Erythroblast (primary cell): ENCODE measurements around the gene ADRB1.

Source experiments
- DNase-seq, 2 experiments: peaks; one replicate each; lab custom pipeline; 2025; lab: John Stamatoyannopoulos, UW
- GATA1 ChIP-seq: IDR thresholded peaks from 2 replicates; pipeline ENCODE4 v1.6.1; 2011; ENCODE audit warnings: low read depth, mild to moderate bottlenecking, control low read depth, low read length, moderate library complexity
- POLR2A ChIP-seq: IDR thresholded peaks from 2 replicates; pipeline ENCODE4 v1.6.1; 2011; ENCODE audit warnings: mild to moderate bottlenecking, low read length

Gene ADRB1

DNA sequence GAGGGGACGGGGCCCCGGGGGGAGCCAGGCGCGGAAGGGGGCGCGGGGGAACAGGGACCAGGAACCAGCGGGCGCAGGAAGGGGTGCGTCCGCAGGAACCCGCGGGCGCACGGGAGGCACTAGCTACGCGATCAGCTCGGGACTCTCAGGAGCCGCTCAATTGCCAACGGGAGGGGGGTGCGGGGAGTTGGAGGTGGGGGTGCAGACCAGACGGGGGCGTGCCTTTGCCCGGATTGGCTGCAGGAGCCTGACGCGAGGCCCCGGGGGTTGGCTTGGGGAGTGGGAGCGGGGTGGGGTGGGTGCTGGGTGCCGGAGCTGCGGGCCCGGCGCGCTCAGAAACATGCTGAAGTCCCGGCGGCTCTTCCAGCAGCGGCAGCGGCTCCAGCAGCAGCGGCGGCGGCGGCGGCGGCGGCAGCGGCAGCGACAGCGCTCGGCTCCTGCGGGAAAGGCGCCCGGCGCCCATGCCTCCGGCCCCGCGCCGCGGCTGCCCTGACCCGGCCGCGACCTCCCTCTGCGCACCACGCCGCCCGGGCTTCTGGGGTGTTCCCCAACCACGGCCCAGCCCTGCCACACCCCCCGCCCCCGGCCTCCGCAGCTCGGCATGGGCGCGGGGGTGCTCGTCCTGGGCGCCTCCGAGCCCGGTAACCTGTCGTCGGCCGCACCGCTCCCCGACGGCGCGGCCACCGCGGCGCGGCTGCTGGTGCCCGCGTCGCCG lies at the start of gene ADRB1:
ADRB1 (plus strand) TSS at position 335 of the 715 bp plus-strand sequence; CDS start at position 602, 267 bp downstream.
- peak in 1 of 2 experiments; percentile 9 for DNase-seq
- no peak for TF ChIP-seq GATA1
- no peak for TF ChIP-seq POLR2A

DNA sequence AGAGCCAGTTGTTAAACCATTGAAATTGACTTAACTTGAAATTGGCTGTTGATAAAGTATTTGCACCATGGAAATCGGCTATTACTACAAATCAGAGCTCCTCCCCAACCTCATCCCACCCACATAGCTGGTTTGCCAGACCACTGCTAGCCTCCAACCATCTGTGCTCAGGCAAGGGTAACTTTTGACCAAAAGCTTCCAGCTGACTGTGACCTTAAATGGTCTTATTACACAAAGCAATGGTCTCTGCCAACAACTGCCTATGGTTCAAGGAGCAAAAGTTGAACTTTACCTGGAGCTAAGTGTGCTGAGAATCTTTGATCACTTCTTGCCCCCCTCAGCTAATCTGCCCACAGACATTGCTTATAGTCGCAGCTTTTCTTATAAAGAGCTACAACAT lies 48.5 kb upstream of the ADRB1 start:
- TF ChIP-seq POLR2A: no peak
- no peak for TF ChIP-seq GATA1
- no peak for DNase-seq

DNA sequence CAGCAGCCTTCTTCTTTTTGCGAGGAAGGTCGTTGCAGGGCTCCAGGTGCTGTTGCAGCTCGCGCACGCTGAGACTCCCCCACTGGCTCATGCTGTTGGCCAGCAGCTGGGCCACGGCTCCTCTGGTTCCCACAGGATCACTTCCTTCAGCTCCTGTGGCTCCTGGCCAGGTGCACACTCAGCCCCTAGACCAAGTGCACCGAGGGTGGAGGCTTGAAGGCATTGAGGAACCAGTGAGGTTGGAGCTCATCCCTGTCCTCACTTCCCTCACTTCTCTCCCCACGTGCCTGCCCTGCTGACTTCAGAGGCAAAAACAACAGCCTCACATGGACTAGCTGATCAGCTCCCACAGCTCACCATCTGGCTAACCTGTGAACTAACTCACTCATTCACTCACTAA lies 46.2 kb upstream of the ADRB1 start:
- TF ChIP-seq POLR2A (no peak), GATA1 (no peak)

DNA sequence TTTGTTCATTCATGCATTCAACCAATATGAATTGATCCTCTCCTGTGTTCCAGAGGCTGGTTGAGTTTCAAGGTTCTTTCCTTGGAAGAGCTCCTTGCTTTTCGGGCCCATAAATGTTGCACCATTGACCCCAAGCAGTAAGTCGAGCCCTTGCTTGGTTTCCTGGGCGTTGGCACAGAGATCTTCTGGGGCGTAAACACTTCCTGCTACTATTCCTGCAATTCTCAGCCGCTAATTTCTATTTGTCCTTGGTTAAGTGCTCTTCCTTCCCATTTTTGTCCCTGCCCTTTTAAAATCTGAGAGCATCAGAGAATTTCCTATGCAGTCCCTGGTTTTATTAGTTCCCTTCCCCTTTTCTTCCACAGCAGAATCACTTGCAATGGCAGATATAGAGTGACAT lies 44.1 kb upstream of the ADRB1 start:
- TF ChIP-seq POLR2A (no peak), GATA1 (no peak)
- no peak for DNase-seq

More for the DNA sequence above, 46.2 kb upstream of the ADRB1 start:
- no peak for DNase-seq

DNA sequence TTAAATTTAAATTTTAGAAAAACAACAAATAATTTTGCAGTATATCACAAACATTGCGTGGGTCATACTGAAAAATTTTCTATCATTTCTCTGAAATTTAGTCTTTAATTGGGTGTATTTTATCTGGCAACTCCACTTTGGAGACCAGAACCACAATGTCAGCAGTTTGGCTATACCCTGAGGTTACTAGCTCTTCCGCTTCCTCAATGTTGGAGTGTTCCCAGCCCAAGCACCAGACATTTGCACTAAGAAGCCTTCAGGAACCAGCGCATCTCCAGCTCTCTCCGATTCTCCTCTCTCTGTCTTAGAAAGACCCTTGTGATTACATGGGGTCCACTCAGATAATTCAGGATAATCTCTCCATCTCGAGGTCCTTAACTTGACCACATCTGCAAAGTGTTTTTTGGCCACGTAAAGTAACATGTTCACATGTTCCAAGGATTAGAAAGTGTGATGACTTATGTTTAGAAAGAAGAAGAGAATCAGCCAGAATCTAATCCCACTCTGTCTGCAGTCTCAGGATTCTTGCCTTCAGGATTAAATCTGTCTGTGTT lies 43.1 kb upstream of the ADRB1 start:
- no peak for DNase-seq
- TF ChIP-seq POLR2A: no peak
- TF ChIP-seq GATA1: no peak

DNA sequence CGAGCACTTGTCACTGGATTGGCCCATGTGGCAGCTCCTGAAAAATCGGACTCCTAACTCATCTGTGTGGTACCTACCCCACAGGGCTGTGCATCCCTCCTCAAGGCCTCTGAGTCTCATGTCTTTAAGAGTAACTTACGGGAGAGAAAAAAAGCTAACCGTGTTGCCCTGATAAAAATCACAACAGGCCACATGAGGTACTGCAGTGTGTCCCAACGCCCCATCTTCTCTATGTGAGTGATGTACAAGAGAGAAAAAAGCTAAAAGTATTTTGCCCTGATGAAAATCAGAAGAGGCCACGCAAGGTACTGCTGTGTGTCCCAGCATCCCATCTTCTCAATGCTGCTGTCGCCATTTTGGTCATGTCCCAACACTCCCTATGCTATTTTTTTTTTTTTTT lies 41.2 kb upstream of the ADRB1 start:
- DNase-seq: no peak
- TF ChIP-seq POLR2A: no peak
- no peak for TF ChIP-seq GATA1

DNA sequence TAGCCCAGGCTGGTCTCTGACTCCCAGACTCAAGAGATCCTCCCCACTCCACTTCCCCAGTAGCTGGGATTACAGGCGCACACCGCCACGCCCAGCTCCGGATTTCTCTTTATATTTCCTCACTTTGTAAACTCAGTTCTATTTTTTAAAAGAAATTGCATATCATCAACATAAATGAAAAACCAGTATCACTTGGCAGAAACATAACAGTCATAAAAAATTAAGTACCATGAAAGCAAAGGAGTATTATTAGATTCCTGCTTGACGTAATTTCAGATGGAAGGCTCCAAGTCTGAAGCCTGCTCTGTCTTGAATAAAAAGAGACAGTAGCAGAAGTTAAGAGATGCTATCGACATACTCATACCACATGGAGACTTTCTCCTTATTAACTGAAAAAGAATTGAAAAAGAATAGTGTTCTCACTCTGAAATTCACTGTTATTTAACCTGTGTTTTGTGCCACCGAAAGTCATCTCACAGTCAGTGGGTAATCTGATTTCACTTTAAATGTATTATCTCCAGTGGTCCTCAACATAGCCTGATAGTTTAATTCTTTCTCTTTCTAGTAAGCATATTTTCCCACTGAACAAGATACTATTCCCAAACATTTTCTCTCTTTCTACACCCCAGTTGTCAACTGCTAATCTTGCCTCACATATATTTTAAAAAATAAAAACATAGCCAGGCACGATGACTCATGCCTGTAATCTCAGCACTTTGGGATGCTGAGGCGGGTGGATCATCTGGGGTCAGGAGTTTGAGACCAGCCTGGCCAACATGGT lies 40.3 kb upstream of the ADRB1 start:
- TF ChIP-seq POLR2A: no peak
- no peak for TF ChIP-seq GATA1

DNA sequence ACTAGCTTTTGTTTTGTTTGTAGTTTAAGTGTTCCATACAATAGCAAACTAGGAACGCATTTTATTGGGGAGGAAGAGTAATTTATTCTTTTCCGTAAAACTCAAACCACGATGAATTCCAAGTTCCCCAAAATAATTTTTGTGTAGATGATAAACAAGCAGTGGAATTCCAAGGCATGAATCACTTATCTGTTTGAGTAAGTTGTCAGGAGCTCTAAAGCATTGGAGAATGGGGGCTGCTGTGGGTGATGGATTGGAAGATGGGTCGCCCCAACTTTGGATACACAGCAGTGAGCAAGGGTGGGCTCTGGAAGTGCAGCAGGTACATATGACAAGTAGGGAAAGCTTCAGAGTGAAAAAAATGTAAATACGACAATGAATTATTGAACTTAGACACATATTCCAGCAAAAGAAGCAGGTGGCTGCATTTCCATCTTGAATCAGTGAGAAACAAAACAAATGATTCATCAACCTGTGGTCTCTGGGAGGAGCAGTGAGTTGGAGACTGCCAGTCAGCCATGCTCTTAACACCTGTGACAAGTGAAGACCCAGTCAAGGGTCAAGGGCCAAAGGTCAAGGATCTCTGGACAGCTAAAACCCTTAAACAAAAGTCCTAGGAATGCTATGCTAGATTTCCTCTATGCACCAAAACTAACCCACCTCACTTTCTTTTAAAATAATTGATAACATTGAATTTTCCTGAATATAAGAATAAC lies 34.2 kb upstream of the ADRB1 start:
- TF ChIP-seq POLR2A (no peak), GATA1 (no peak)
- DNase-seq: no peak

More for the DNA sequence above, 40.3 kb upstream of the ADRB1 start:
- DNase-seq: no peak

DNA sequence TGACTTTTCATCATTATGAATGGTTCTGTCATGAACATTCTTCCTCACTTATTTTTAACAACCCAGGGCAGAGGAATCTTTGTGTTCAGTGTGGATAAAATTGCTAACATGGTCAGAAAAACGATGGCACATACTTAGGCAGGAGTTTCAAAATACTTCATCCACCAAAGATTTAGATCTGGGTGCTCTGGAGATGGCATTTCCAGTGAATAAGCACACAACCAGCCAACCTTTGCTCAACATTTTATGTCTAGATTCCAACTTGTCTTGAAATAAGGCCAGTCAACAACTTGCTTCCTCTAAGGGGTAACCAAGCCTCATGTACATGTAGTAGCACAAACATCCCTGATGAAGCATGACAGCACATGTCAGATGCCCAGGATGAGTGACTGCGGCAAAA lies 33.4 kb upstream of the ADRB1 start:
- no peak for DNase-seq
- TF ChIP-seq GATA1 (no peak), POLR2A (no peak)

DNA sequence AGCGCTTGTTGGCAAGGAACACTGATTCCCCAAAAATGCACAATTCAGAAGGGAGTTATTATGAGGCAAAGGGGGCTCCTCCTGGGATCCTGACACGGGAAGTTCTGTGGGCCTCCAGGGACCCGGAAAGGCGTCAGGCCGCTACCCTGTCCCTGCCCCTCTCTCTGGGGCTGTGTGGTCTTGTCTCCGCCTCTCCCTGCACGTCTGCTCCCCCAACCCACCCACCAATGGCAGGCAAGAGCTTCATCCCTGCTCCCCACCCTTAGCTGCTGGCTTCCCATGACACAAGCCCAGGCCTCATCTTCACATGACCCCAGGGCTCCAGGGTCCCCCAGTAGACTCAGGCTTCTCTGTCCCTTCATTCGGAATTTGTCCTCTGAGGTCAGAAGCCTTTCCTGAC lies 31.0 kb upstream of the ADRB1 start:
- DNase-seq: no peak
- no peak for TF ChIP-seq GATA1
- TF ChIP-seq POLR2A: no peak

DNA sequence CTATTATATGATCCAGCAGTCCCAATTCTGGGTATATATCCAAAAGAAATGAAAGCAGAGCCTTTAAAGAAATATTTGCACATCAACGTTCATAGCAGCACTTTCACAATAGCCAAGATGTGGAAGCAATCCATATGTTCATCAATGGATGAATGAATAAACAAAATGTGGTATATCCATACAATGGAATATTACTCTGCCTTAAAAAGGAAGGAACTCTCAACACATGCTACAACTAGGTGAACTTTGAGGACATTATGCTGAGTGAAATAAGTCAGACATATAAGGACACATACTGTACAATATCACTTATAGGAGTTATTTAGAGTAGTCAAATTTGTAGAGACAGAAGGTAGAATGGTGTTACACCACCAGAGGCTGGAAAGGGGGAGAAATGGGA lies 28.0 kb upstream of the ADRB1 start:
- TF ChIP-seq GATA1 (no peak), POLR2A (no peak)

DNA sequence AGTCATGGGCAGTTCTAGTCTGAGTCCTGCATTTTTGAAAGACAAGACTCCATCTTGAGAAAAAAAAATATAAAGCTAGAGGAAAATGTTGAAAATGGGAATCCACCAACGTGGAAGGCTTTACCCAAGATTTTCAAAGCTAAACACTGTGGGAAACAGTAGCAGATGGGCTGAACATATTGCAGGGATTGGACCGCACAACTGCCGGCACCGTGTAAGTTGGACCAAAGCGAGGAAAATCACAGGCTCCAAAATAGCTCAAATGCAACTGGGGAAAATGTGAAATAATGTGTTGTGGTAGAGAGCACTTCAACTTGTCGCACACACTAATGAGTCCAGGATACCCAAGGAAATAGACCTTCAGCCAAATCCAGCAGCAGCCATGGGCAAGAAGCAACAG lies 26.4 kb upstream of the ADRB1 start:
- DNase-seq: no peak
- TF ChIP-seq GATA1: no peak
- TF ChIP-seq POLR2A: no peak

More for the DNA sequence above, 28.0 kb upstream of the ADRB1 start:
- no peak for DNase-seq

DNA sequence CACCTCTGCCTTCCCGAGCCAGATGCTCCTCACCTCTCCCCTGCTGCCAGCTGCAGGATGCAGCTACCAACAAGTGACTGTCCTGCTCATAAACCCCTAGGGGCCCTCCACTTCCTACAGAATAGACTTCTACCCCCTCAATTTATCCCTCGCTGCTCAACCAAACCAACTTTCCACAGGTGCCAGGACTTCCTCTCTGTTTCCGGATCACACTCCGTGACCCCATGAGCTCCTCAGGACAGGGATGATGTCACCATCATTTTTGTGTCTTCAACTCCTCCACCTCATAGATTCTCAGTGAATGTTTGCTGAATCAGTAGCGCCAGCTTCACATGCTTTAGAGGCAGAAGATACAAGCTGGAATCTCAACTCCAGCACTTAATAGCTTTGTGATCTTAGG lies 25.8 kb upstream of the ADRB1 start:
- TF ChIP-seq GATA1 (no peak), POLR2A (no peak)
- no peak for DNase-seq
